K562 (cell line): ENCODE data around the gene MARS1. TPM values are rescaled to one million over a fixed set of nuclear protein-coding genes. Genes with fewer than 3 reads are reported as not detected.

Source experiments
- AFF4 ChIP-seq: sonication (generic); formaldehyde crosslinking; IDR thresholded peaks from 2 replicates; pipeline ENCODE4 v1.8.0; 2023; ENCODE audit warnings: mild to moderate bottlenecking, missing genetic modification reagents
- ATF1 ChIP-seq, 2 experiments: fragments of 450-650 bp in 1 of 2; IDR thresholded peaks; 2 replicates each; pipeline ENCODE4 v1.6.1; 2016; ENCODE audit warnings: missing compliant biosample characterization in 1 of 2, missing genetic modification characterization in 1 of 2
- ATF7 ChIP-seq: fragments of 450-650 bp; IDR thresholded peaks from 2 replicates; pipeline ENCODE4 v1.7.1; 2014; ENCODE audit warnings: mild to moderate bottlenecking, moderate library complexity
- CBX3 ChIP-seq, 2 experiments: IDR thresholded peaks; 1 replicate in 1 of 2; 2 replicates in 1 of 2; pipeline ENCODE4 v1.6.1; 2012; ENCODE audit warnings: inconsistent platforms in 2 of 2, low read length in 2 of 2, borderline replicate concordance in 1 of 2, control low read depth in 1 of 2
- ELF2 ChIP-seq: fragments of 250-450 bp; sonication (Bioruptor Pico); IDR thresholded peaks from 2 replicates; pipeline ENCODE4 v1.5.0; 2021; ENCODE audit warnings: mild to moderate bottlenecking
- EP400 ChIP-seq: fragments of 450-650 bp; IDR thresholded peaks from 2 replicates; pipeline ENCODE4 v1.6.1; 2017; ENCODE audit warnings: antibody characterized with exemption, mild to moderate bottlenecking, moderate library complexity
- FOXK2 ChIP-seq, 2 experiments: fragments of 450-650 bp; IDR thresholded peaks in 1 of 2; conservative IDR thresholded peaks in 1 of 2; 2 replicates each; pipeline ENCODE4 v1.6.1; 2016; ENCODE audit warnings: low read depth in 2 of 2, mild to moderate bottlenecking in 1 of 2
- HLTF ChIP-seq: fragments of 450-650 bp; IDR thresholded peaks from 2 replicates; pipeline ENCODE4 v1.6.1; 2016
- MEF2D ChIP-seq: conservative IDR thresholded peaks from 2 replicates; pipeline ENCODE4 v1.6.1; 2016; ENCODE audit warnings: low read depth, missing genetic modification characterization, missing compliant biosample characterization
- PHF8 ChIP-seq: fragments of 200-600 bp; sonication (generic); IDR thresholded peaks from 2 replicates; pipeline ENCODE4 v1.6.1; 2012; ENCODE audit warnings: mixed run types, mild to moderate bottlenecking, inconsistent platforms, low read length, moderate library complexity, borderline replicate concordance
- POLR2H ChIP-seq: IDR thresholded peaks from 2 replicates; pipeline ENCODE4 v1.6.1; 2016; ENCODE audit warnings: missing genetic modification characterization, low read depth, mild to moderate bottlenecking, control low read depth, missing compliant biosample characterization, moderate library complexity
- RCOR1 ChIP-seq, 2 experiments: IDR thresholded peaks; 2 replicates each; pipeline ENCODE4 v1.6.1; 2012; ENCODE audit warnings: low read depth in 2 of 2, low read length in 2 of 2, borderline replicate concordance in 1 of 2, improper control_type of control experiment in 1 of 2
- SMAD4 ChIP-seq: fragments of 250-450 bp; sonication (Bioruptor Pico); conservative IDR thresholded peaks from 2 replicates; pipeline ENCODE4 v1.8.0; 2021; ENCODE audit warnings: inconsistent platforms, mild to moderate bottlenecking, moderate library complexity
- TOE1 ChIP-seq, 2 experiments: fragments of 450-650 bp in 1 of 2; sonication (generic) in 1 of 2; formaldehyde crosslinking in 1 of 2; IDR thresholded peaks; 2 replicates each; pipeline versions ENCODE4 v1.7.1 to v1.8.0; 2016 to 2022; ENCODE audit warnings: borderline replicate concordance in 2 of 2, mild to moderate bottlenecking in 2 of 2, antibody characterized with exemption in 1 of 2, inconsistent platforms in 1 of 2, low read depth in 1 of 2, missing genetic modification reagents in 1 of 2, moderate library complexity in 1 of 2
- ZKSCAN1 ChIP-seq: fragments of 150-350 bp; IDR thresholded peaks from 2 replicates; pipeline ENCODE4 v1.6.1; 2016; ENCODE audit warnings: low read depth, low read length
- ZNF282 ChIP-seq: sonication (generic); formaldehyde crosslinking; IDR thresholded peaks from 2 replicates; pipeline ENCODE4 v1.8.1; 2023; ENCODE audit warnings: missing genetic modification reagents
- ZNF3 ChIP-seq: fragments of 250-450 bp; sonication (Bioruptor Pico); IDR thresholded peaks from 2 replicates; pipeline ENCODE4 v1.5.0; 2021; ENCODE audit warnings: mild to moderate bottlenecking, moderate library complexity
- ZNF584 ChIP-seq: fragments of 200-800 bp; sonication (Bioruptor generic); IDR thresholded peaks from 2 replicates; pipeline ENCODE4 v1.6.1; 2016; ENCODE audit warnings: low read depth, mild to moderate bottlenecking, missing genetic modification characterization, missing compliant biosample characterization
- polyA plus RNA-seq, 8 experiments: library from polyadenylated mRNA; depleted of rRNA in 4 of 8; stranded (reverse) in 5 of 8; unstranded in 3 of 8; fragments of >200 nt; fragmentation: Nextera tagmentation in 2 of 8; fragmentation: Illumina TruSeq in 1 of 8; extraction: Ambion mirVana in 2 of 8; extraction: Trizol in 1 of 8; gene quantifications; 2 replicates each; pipeline versions ENCODE4 v1.2.1 to v1.2.3, GENCODE V29; 2011 to 2014; ENCODE audit warnings: inconsistent platforms in 1 of 8, missing spikeins in 1 of 8
- total RNA-seq, 7 experiments: library from RNA; depleted of rRNA in 6 of 7; stranded (reverse); fragments of >200 nt in 6 of 7; fragmentation: Illumina TruSeq in 2 of 7; extraction: Trizol in 2 of 7; gene quantifications; 2 replicates each; pipeline versions ENCODE4 v1.2.1 to v1.2.3, GENCODE V29; 2011 to 2021; ENCODE audit warnings: low replicate concordance in 1 of 7
- TF ChIP-seq, protein P1 (sequence below): fragments of 450-650 bp; IDR thresholded peaks from 2 replicates; pipeline ENCODE4 v1.6.1; 2016; ENCODE audit warnings: antibody characterized with exemption

Gene MARS1
- total and polyA plus RNA-seq, 9 of the 15 experiments (the other 6 are each of a cell fraction or from before 2014, with no cell fraction given): 117 to 382 (median 220) TPM

GRCh38 chr12:57462251-57462911 lies 25.5 kb upstream of the MARS1 start (continued):
- TF ChIP-seq AFF4 (CRISPR knock-in tag): 0 out of 2 replicates have a peak, but pooled peaks have one; percentile 40
- no peak for TF ChIP-seq POLR2H (tag)
- TF ChIP-seq ZNF584 (CRISPR knock-in tag): no peak
- 0 out of 2 replicates have a peak, but pooled peaks have one; percentile 19 for TF ChIP-seq HLTF
- TF ChIP-seq, protein P1, sequence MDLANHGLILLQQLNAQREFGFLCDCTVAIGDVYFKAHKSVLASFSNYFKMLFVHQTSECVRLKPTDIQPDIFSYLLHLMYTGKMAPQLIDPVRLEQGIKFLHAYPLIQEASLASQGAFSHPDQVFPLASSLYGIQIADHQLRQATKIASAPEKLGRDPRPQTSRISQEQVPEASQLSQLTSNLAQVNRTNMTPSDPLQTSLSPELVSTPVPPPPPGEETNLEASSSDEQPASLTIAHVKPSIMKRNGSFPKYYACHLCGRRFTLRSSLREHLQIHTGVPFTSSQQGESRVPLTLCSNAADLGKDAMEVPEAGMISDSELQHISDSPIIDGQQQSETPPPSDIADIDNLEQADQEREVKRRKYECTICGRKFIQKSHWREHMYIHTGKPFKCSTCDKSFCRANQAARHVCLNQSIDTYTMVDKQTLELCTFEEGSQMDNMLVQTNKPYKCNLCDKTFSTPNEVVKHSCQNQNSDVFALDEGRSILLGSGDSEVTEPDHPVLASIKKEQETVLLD: peak; percentile 60; the same call in 1 of the 2 replicates
- TF ChIP-seq ZNF3 (CRISPR knock-in tag): no peak
- peak; percentile 82 for TF ChIP-seq TOE1 (IDR thresholded peaks at IDR 0.05; ENCODE audit: borderline replicate concordance)
- no peak for TF ChIP-seq TOE1 (CRISPR knock-in tag; IDR thresholded peaks at IDR 0.05; ENCODE audit: borderline replicate concordance, low read depth)
- no peak for TF ChIP-seq ZKSCAN1
- peak in 1 of 2 experiments; percentile 31; a peak in 1 of 4 replicates for TF ChIP-seq RCOR1 (IDR thresholded peaks at IDR 0.05; ENCODE audit: borderline replicate concordance in 1 of 2, low read depth in 2 of 2, low read length in 2 of 2)
- TF ChIP-seq PHF8: peak; percentile 21; the same call in 1 of the 2 replicates
- TF ChIP-seq FOXK2 (conservative IDR thresholded peaks at IDR 0.05 in 1 of 2, IDR thresholded peaks at IDR 0.05 in 1 of 2; ENCODE audit: low read depth in 2 of 2): peak; percentile 41 to 45; a peak in 2 of 4 replicates
- TF ChIP-seq ZNF282 (CRISPR knock-in tag): no peak
- peak; percentile 72 for TF ChIP-seq EP400
- 0 out of 2 replicates have a peak, but pooled peaks have one; percentile 34 for TF ChIP-seq MEF2D (tag)
- TF ChIP-seq CBX3 (IDR thresholded peaks at IDR 0.05; ENCODE audit: borderline replicate concordance in 1 of 2, low read length in 2 of 2): peak in 1 of 2 experiments; percentile 81; a peak in 2 of 3 replicates
- TF ChIP-seq SMAD4 (CRISPR knock-in tag): 0 out of 2 replicates have a peak, but pooled peaks have one; percentile 27
- TF ChIP-seq ELF2 (CRISPR knock-in tag): no peak
- TF ChIP-seq ATF7: peak; percentile 73
- TF ChIP-seq ATF1 (CRISPR knock-in tag; IDR thresholded peaks at IDR 0.05): no peak
- peak; percentile 71 for TF ChIP-seq ATF1 (tag; IDR thresholded peaks at IDR 0.05)
